ENCODE results near the gene SOX4.

SOX4 gene

DNA sequence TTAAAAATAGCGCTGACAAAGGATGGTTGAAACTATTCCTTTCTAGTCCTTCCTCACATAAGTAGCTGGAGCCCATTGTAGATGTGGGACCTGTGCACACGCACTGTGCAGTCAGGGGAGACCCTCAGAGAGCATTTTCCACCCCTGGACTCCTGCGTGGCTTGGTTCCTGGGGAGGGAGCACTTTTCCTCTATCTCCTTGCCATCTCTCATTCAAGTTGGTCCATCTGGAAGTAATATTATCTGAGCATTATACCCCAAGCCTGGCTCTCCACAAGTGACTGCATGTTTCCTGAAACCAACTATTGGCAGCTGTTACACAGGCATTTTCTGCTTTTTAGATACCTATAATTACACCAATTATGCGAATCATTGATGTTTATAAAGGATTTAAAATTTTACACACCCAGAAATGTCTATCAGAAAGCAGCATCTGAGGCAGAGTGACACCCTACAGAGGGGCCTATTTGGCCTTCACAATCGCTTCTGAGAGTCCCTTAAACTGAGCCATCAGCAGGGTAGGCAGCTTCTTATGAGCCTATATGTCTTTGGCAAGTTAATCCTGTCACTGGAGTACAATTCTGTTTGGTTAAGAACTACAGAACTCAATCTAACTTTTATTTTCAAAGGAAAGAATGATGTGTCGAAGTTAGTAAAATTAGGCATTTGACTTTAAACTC, 18.7 kb downstream of the SOX4 start:
- no peak overlapping the region for H3K27ac ChIP-seq (ENCODE audit: low read depth, low read length)
- no peaks in the 10 kb centered on the region for H3K36me3 ChIP-seq (ENCODE audit: control insufficient read depth, low read length)
- H3K27me3 ChIP-seq (ENCODE audit: control insufficient read depth, low read length): no peaks in the 10 kb centered on the region; the same call in 1 of the 2 replicates
- no peaks in the 10 kb centered on the region for H3K9me2 ChIP-seq (replicated peaks; ENCODE audit: control insufficient read depth, low read length)
- no peaks in the 10 kb centered on the region for H3K79me2 ChIP-seq (ENCODE audit: control insufficient read depth, low read length)
- H4K20me1 ChIP-seq (ENCODE audit: control insufficient read depth, insufficient read depth, low read depth, low read length): no peaks in the 10 kb centered on the region
- peaks cover 28% of the 10 kb centered on the region for H3K4me1 ChIP-seq (ENCODE audit: control insufficient read depth, low read length)
- no peak overlapping the region for H3K4me3 ChIP-seq (ENCODE audit: low read length)
- no peaks in the 10 kb centered on the region for H3F3A ChIP-seq (ENCODE audit: control insufficient read depth, insufficient read depth)
- no peaks in the 10 kb centered on the region for H3K9me3 ChIP-seq (ENCODE audit: control insufficient read depth, insufficient read depth, low read length)
- no peak overlapping the region for H3K4me2 ChIP-seq (ENCODE audit: low read length)
- TF ChIP-seq, protein P1, sequence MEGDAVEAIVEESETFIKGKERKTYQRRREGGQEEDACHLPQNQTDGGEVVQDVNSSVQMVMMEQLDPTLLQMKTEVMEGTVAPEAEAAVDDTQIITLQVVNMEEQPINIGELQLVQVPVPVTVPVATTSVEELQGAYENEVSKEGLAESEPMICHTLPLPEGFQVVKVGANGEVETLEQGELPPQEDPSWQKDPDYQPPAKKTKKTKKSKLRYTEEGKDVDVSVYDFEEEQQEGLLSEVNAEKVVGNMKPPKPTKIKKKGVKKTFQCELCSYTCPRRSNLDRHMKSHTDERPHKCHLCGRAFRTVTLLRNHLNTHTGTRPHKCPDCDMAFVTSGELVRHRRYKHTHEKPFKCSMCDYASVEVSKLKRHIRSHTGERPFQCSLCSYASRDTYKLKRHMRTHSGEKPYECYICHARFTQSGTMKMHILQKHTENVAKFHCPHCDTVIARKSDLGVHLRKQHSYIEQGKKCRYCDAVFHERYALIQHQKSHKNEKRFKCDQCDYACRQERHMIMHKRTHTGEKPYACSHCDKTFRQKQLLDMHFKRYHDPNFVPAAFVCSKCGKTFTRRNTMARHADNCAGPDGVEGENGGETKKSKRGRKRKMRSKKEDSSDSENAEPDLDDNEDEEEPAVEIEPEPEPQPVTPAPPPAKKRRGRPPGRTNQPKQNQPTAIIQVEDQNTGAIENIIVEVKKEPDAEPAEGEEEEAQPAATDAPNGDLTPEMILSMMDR (IDR thresholded peaks at IDR 0.05; ENCODE audit: low read depth, low read length, poor library complexity, severe bottlenecking): no peak
- no peak for TF ChIP-seq EZH2phosphoT487 (IDR thresholded peaks at IDR 0.05; ENCODE audit: borderline replicate concordance, low read length)

DNA sequence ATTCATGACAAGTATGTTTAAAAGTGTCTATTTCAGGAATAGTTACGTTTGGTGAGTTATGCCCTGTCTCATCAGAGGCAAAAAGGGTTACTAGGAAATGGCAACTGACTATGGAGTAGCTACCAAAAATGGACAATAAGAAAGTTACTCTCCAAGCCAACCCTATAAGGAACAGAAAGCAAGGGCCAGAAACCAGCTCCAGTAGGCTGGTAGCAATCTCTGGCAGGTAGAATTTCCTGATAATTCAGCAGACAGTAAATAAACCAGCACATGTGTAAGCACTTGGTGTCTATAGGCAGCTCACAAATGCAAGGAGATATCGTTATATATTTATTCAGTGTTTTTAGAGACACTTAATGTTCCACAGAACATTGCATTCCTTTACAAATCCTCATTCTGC, 20.3 kb downstream of the SOX4 start:
- Histone ChIP-seq H3K4me2 (ENCODE audit: low read length) (no peak overlapping the region), H4K20me1 (ENCODE audit: control insufficient read depth, insufficient read depth, low read depth, low read length) (no peaks in the 10 kb centered on the region), H3K27ac (ENCODE audit: low read depth, low read length) (no peak overlapping the region), H3F3A (ENCODE audit: control insufficient read depth, insufficient read depth) (no peaks in the 10 kb centered on the region), H3K9me3 (ENCODE audit: control insufficient read depth, insufficient read depth, low read length) (no peaks in the 10 kb centered on the region), H3K4me1 (ENCODE audit: control insufficient read depth, low read length) (peaks cover 28% of the 10 kb centered on the region), H3K27me3 (ENCODE audit: control insufficient read depth, low read length) (no peaks in the 10 kb centered on the region; the same call in 1 of the 2 replicates), H3K9me2 (replicated peaks; ENCODE audit: control insufficient read depth, low read length) (no peaks in the 10 kb centered on the region), H3K4me3 (ENCODE audit: low read length) (no peak overlapping the region), H3K79me2 (ENCODE audit: control insufficient read depth, low read length) (no peaks in the 10 kb centered on the region), H3K36me3 (ENCODE audit: control insufficient read depth, low read length) (no peaks in the 10 kb centered on the region)
- TF ChIP-seq EZH2phosphoT487 (IDR thresholded peaks at IDR 0.05; ENCODE audit: borderline replicate concordance, low read length): no peak
- TF ChIP-seq, protein P1 (IDR thresholded peaks at IDR 0.05; ENCODE audit: low read depth, low read length, poor library complexity, severe bottlenecking): no peak

DNA sequence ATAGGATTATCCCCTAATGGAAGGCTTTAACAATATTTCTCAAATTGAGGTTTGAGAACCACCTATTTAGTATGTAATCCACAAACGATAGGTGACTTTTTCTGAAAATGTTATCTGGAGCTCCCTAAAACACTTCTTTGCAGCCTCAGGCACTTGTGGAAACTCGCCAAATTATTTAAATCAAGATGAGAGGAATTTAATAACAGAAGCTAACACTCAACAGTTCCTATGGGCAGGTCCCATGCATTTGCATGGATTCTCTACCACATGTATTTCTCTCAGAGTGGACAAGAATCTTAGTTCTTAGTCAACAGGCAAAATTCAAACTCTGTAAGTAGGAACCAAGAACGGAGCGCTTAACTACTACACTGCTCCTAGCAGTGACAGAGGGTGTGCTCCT, 20.7 kb downstream of the SOX4 start:
- TF ChIP-seq, protein P1 (IDR thresholded peaks at IDR 0.05; ENCODE audit: low read depth, low read length, poor library complexity, severe bottlenecking): no peak
- no peak for TF ChIP-seq EZH2phosphoT487 (IDR thresholded peaks at IDR 0.05; ENCODE audit: borderline replicate concordance, low read length)
- H3K4me2 ChIP-seq (ENCODE audit: low read length): no peak overlapping the region
- H3K9me3 ChIP-seq (ENCODE audit: control insufficient read depth, insufficient read depth, low read length): no peaks in the 10 kb centered on the region
- H3K27me3 ChIP-seq (ENCODE audit: control insufficient read depth, low read length): no peaks in the 10 kb centered on the region; the same call in 1 of the 2 replicates
- H3K36me3 ChIP-seq (ENCODE audit: control insufficient read depth, low read length): no peaks in the 10 kb centered on the region
- no peaks in the 10 kb centered on the region for H4K20me1 ChIP-seq (ENCODE audit: control insufficient read depth, insufficient read depth, low read depth, low read length)
- peaks cover 28% of the 10 kb centered on the region for H3K4me1 ChIP-seq (ENCODE audit: control insufficient read depth, low read length)
- no peaks in the 10 kb centered on the region for H3K9me2 ChIP-seq (replicated peaks; ENCODE audit: control insufficient read depth, low read length)
- H3K4me3 ChIP-seq (ENCODE audit: low read length): no peak overlapping the region
- no peaks in the 10 kb centered on the region for H3F3A ChIP-seq (ENCODE audit: control insufficient read depth, insufficient read depth)
- H3K27ac ChIP-seq (ENCODE audit: low read depth, low read length): no peak overlapping the region
- H3K79me2 ChIP-seq (ENCODE audit: control insufficient read depth, low read length): no peaks in the 10 kb centered on the region

All from DOHH2 (cell line).